ENCODE data around the gene PAK4.

DNA sequence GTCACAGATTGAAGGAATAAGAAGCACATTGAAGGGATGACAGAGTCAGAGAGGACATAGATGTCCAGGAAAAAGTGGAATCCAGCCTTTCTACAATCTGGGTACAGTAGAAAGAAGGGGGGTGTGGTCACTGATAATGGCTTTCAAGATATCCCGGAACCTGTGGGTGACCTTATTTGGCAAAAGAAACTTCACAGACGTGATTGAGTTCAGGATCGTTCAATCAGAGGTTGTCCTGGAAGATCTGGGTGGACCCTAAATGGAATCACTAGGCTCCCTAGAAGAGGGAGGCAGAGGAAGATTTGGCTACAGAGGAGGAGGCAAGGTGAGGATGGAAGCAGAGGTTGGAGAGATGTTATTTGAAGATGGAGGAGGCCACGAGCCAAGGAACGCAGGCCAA lies 91.5 kb downstream of the PAK4 start:
- TF ChIP-seq, protein P1, sequence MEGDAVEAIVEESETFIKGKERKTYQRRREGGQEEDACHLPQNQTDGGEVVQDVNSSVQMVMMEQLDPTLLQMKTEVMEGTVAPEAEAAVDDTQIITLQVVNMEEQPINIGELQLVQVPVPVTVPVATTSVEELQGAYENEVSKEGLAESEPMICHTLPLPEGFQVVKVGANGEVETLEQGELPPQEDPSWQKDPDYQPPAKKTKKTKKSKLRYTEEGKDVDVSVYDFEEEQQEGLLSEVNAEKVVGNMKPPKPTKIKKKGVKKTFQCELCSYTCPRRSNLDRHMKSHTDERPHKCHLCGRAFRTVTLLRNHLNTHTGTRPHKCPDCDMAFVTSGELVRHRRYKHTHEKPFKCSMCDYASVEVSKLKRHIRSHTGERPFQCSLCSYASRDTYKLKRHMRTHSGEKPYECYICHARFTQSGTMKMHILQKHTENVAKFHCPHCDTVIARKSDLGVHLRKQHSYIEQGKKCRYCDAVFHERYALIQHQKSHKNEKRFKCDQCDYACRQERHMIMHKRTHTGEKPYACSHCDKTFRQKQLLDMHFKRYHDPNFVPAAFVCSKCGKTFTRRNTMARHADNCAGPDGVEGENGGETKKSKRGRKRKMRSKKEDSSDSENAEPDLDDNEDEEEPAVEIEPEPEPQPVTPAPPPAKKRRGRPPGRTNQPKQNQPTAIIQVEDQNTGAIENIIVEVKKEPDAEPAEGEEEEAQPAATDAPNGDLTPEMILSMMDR (IDR thresholded peaks at IDR 0.05; ENCODE audit: poor library complexity), result no peak
- TF ChIP-seq EZH2phosphoT487 (IDR thresholded peaks at IDR 0.05; ENCODE audit: low read depth, severe bottlenecking, unreplicated experiment), result no peak
